ENCODE data around the gene BRIP1. TPM values are rescaled to one million over a fixed set of nuclear protein-coding genes. Genes with fewer than 3 reads are reported as not detected.
"Not testable (repeated sequence)": the region's sequence is repeated elsewhere in the genome, so short reads cannot be mapped to it uniquely, and the experiment has no call there.

Gene BRIP1
- polyA plus RNA-seq, 5 donors = 8.0 to 22.9 (median 12.8) TPM

DNA sequence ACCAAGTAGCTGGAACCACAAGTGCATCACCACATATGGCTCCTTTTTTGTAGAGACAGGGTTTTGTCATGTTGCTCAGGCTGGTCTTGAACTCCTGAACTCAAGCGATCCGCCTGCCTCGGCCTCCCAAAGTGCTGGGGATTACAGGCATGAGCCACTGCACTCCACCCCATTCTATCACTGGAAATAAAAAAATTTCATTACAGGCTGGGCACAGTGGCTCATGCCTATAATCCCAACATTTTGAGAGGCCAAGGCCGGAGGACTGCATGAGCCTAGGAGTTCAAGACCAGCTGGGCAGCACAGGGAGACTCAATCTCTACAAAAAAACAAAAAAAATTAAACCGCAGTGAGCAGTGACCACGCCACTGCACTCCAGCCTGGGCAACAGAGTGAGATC lies 60.1 kb downstream of the BRIP1 start:
- no peak for DNase-seq

DNA sequence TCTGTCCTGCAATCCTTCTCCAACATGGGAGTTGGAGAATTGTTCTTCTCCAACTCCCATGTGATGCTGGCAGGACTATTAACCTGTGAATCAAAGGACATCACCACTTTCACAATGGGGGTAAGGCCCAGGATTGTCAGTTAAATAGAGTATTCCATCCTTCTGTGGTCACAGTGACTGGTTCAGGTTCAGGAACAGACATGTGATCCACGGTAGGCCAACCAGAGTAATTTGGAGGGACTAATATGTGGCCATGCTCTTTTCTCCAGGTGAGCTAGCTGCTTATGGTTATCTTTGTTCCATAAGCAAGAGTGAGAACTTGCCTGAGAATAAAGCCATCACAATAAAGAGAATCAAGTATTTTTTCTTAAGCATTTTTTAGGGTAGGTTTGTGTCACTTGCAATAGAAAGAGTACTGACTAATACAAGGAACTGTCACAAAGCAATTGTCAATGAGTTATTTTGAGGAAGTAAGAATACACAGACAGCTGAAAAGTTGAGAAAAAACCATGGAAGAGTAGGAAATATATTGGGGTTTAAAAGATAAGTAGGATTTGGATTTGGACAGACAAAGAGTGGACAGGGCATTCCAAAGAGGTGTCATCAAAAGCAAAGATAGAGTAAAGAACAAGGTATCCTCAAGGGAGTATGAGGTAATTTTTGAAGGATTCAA lies 63.4 kb downstream of the BRIP1 start:
- no peak for DNase-seq

GRCh38 chr17:61797283-61797682 lies 66.0 kb downstream of the BRIP1 start:
- DNase-seq = no peak

GRCh38 chr17:61795546-61795945 lies 67.8 kb downstream of the BRIP1 start:
- DNase-seq = no peak

- no peak for DNase-seq
These were observed 68.5 kb downstream of the BRIP1 start for GRCh38 chr17:61794792-61795191.

DNA sequence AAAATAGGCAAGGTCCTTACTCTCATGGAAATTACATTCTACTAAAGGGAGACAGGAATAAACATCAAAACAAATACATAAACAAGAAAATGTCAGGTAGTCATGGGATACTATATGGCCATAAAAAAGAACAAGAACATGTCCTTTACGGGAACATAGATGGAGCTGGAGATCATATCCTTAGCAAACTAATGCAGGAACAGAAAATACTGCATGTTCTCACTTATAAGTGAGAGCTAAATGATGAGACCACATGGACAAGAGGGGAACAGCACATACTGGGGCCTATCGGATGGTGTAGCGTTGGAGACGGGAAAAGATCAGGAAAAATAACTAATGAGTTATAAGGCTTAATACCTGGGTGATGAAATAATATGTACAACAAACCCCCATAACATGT lies 69.1 kb downstream of the BRIP1 start:
- no peak for DNase-seq

DNA sequence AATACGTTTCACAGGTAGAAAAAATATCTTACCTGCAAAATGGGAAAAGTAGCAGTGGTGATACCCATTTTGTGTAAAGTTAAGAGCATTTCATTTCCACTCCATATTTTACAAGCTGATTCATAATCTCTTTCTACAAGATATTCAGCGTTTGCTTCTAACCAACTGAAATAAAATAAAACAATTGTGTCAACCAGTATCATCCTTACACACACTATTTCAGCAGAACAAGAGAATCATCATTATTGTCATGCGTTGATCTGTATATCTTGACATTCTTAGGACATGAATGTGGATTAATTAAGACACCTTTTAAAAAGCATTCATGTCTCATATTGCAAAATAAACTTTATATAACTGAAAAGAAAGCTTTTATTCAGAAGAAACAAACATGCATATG lies 69.8 kb downstream of the BRIP1 start:
- no peak for DNase-seq

DNA sequence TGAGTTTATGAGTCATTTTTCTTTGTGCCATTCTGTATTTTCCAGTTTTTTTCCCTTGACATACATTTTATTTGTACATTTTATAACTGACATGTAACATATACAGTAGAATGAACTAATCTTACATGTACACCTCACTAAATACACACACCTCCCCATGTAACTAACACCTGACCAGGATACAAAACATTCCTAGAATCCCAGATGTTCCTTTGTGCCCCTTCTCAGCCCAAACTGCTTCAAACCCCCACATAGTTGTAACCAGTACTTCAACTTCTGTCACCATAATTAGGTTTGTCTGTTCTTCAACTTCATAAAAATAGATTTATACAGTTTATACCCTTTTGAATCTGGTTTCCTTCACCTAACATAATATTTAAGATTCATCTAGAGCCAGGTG lies 73.5 kb downstream of the BRIP1 start:
- no peak for DNase-seq

- no peak for DNase-seq
These were observed 77.2 kb downstream of the BRIP1 start for GRCh38 chr17:61786088-61786487.

- no peak for DNase-seq
These were observed 78.8 kb downstream of the BRIP1 start for GRCh38 chr17:61784510-61784909.

- DNase-seq = no peak
These were observed 79.6 kb downstream of the BRIP1 start for GRCh38 chr17:61783556-61784304.

DNA sequence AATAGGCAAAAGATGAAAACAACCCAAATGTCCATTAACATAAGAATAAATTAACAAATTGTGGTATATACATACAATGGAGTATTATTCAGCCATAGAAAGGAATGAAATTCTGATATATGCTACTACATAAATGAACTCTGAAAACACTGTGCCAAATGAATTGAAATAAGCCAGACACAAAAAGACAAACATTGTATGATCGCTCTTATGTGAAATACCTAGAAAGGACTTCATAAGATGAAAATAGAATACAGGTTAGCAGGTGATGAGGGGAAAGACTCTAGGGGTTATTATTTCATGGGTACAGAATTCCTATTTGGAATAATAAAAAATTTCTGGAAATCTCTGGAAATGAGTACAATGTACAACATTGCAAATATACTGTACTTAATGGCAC lies 80.2 kb downstream of the BRIP1 start:
- no peak for DNase-seq

DNA sequence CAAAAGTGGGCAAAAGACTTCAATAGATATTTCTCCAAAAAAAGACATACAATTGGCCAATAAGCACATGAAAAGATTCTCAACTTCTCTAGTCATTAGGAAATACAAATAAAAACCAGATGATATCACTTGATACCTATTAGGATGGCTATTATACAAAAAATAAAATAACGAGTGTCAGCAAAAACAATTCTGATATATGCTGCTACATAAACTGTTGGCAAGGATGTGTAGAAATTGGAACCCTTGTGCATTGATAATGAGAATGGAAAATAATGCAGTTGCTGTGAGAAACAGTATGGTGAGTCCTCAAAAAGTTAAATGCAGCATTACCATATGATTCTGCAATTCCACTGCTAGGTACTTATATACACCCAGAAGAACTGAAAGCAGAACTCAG lies 80.6 kb downstream of the BRIP1 start:
- DNase-seq = no peak

- no peak for DNase-seq
These were observed 88.0 kb downstream of the BRIP1 start for GRCh38 chr17:61775364-61775763.

DNA sequence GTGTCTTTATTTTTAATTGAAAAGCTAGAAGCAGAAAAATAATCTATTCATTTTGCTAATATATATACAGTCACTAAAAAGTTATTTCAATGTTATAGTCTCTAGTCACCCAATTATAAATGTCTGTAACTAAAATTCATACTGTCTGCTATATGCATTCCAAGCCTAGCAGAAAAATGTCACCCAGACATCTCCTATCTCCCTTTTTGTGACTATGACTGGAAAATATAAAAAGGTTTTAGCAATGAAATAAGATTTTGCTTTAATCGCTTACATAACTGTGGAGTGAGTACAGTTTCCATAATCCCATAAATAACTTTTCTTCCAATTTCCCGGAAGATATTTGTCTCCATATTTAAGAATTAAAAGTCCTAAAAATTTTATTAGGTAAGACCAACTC lies 88.6 kb downstream of the BRIP1 start:
- no peak for DNase-seq

GRCh38 chr17:61774087-61774486 lies 89.2 kb downstream of the BRIP1 start:
- DNase-seq = not testable (repeated sequence)

DNA sequence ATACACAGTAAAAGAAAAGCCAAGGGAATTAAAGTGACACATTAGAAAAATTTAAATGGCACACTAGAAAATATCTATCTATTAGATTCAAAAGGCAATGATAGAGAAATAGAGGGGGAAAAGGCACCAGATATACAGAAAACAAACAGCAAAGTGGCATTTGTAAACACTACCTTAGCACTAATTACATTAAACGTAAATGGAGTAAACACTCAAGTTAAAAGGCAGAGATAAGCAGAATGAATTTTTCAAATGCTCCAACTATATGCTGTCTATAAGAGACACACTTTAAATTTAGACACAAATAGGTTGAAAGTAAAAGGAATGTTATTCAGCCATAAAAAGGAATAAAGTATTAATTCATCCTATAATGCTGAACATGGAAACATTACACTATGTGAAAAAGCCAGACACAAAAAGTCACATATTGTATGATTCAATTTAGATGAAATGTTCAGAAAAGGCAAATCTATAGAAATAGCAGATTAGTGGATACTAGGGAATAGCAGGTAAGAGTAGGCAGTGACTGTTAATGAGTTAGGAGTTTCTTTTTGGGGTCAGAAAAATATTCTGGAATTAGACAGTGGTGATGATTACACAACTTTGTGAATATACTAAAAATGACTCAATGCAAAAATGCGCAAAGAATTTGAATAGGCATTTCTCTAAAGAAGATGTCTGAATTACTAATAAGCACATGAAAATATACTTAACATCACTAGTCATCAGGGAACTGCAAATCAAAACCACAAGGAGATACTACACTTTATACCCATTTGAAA lies 92.4 kb downstream of the BRIP1 start:
- DNase-seq = no peak

DNA sequence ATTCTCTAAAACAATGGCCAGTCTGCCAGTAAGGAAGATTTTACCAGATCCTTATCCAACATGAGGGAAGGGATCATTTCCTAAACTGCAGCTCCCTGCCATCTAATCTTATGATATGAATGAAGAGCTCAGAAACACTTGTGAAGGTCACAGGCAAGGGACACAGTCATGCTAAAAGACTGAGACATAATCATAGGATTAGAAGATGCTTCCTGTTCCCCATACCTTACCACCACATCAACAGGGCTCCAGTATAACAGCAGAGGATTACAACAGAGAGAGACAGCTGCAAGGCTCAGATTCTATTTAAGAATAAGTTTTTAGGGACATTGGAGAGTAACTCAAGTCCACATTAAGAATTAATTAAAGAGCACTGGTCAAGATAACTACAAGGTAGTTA lies 93.3 kb downstream of the BRIP1 start:
- no peak for DNase-seq

- DNase-seq = no peak
These were observed 94.9 kb downstream of the BRIP1 start for GRCh38 chr17:61768405-61768804.

- DNase-seq = no peak
These were observed 96.8 kb downstream of the BRIP1 start for GRCh38 chr17:61766520-61766919.

DNA sequence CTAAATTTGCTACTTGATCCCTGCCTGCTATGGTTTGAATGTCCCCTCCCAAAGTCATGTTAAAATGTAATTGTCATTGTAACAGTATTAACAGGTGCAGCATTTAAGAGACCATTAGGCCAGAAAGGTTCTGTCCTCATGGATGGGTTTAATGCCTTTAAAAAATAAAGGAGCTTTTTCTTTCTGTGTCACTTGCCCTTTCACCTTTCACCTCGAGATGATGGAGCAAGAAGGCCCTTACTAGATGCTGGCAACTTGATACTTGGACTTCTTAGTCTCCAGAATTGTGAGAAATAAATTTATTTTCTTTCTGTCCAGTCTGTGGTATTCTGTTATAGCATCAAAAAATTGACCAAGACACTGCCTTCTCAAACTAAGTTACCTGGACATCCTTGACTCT lies 98.5 kb downstream of the BRIP1 start:
- DNase-seq = no peak

DNA sequence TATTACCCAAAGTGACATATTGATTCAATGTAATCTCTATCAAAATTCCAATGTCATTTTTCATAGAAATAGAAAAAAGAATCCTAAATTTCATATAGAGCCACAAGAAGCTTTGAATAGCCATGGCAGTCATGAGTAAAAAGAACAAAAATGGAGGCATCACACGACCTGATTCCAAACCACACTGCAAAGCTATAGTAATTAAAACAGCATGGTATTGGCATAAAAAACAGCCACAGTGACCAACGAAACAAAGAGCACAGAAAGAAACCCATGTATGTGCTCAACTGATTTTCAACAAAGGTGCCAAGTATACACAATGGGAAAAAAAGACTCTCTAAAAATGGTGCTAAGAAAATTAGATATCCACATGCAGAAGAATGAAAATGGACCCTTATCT lies 101.5 kb downstream of the BRIP1 start:
- no peak for DNase-seq

GRCh38 chr17:61759362-61759761 lies 104.0 kb downstream of the BRIP1 start:
- no peak for DNase-seq
